Peyer's patch (tissue), 4 donors: ENCODE data around the gene WDR43. TPM values are rescaled to one million over a fixed set of nuclear protein-coding genes. Genes with fewer than 3 reads are reported as not detected.
A peak's percentile ranks its signal among the peaks of the same experiment; 100 is the strongest.

Source experiments
- DNase-seq, 3 donors: peaks; one replicate each; pipeline ENCODE4 v3.0.0-alpha.2; 2017 to 2019
- H3K27ac ChIP-seq, 4 donors: fragments of 200-600 bp; sonication (generic); one replicate each; pipeline ENCODE4 v1.5.1; 2016 to 2019
- H3K27me3 ChIP-seq, 2 donors: fragments of 200-600 bp; sonication (generic); one replicate each; pipeline ENCODE4 v1.5.1; 2019
- H3K36me3 ChIP-seq, 3 donors: fragments of 200-600 bp; sonication (generic); one replicate each; pipeline ENCODE4 v1.5.1; 2016 to 2019
- H3K4me1 ChIP-seq, 4 donors: fragments of 200-600 bp; sonication (generic); one replicate each; pipeline ENCODE4 v1.5.1; 2016 to 2019
- H3K4me3 ChIP-seq, 4 donors: fragments of 200-600 bp; sonication (generic); 1 replicate in 3 of 4; 2 replicates in 1 of 4; pipeline ENCODE4 v1.5.1; 2016 to 2019; ENCODE audit warnings: mild to moderate bottlenecking in 1 of 4
- H3K9me3 ChIP-seq, 4 donors: fragments of 200-600 bp; sonication (generic); one replicate each; pipeline ENCODE4 v1.5.1; 2016 to 2019; ENCODE audit warnings: mild to moderate bottlenecking in 1 of 4
- CTCF ChIP-seq, 6 experiments: fragments of 450-650 bp in 4 of 6; fragments of 200-600 bp in 2 of 6; sonication (generic) in 1 of 6; IDR thresholded peaks; one replicate each; pipeline ENCODE4 v1.5.1; 2017 to 2019; ENCODE audit warnings: antibody characterized with exemption in 6 of 6, mild to moderate bottlenecking in 3 of 6, moderate library complexity in 1 of 6
- POLR2A ChIP-seq, 2 donors: fragments of 450-650 bp; IDR thresholded peaks; one replicate each; pipeline ENCODE4 v1.5.1; 2017; ENCODE audit warnings: antibody characterized with exemption in 2 of 2, mild to moderate bottlenecking in 2 of 2, moderate library complexity in 2 of 2
- total RNA-seq, 4 donors: library from RNA; depleted of rRNA; stranded (reverse); fragments of >200 nt; gene quantifications; one replicate each; pipeline ENCODE4 v1.1.0, GENCODE V29; 2016

The WDR43 gene
- total RNA-seq, 4 donors from 2014 or later, result 17.4 to 98.2 (median 24.4) TPM

DNA sequence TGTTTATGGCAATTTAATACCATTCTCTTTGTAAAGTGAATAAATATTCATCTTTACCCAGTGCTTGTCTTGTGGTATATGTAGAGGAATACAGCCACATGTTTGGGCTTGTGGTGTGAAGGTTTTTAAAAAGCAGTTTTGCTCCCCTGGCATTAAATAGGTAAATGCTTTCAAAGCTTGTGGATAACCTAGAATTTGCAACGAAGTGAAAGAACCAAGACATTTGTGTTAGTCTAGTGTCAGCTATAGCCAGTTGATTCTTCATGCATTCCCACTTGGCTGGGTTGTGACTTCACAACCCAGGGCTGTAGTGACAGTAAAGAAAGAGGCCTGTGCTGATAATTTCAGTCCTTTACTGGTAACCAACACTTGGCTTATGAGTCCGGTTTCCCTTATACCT, 53.7 kb downstream of the WDR43 start:
- TF ChIP-seq POLR2A (IDR thresholded peaks at IDR 0.05) (no peak), CTCF (IDR thresholded peaks at IDR 0.05) (no peak)
- H3K36me3 ChIP-seq, result peaks cover 0 to 58% (median 0%) of the 10 kb centered on the region in 3 donors

GRCh38 chr2:28949190-28949589, 54.7 kb downstream of the WDR43 start:
- DNase-seq, result no peak
- no peak overlapping the region for H3K4me3 ChIP-seq
- H3K27me3 ChIP-seq, result no peaks in the 10 kb centered on the region
- no peaks in the 10 kb centered on the region for H3K4me1 ChIP-seq
- H3K9me3 ChIP-seq, result no peaks in the 10 kb centered on the region
- no peak overlapping the region for H3K27ac ChIP-seq
- TF ChIP-seq POLR2A (IDR thresholded peaks at IDR 0.05) (no peak), CTCF (IDR thresholded peaks at IDR 0.05) (no peak)
- peaks cover 0 to 49% (median 0%) of the 10 kb centered on the region in 3 donors for H3K36me3 ChIP-seq

More for the DNA sequence above, 53.7 kb downstream of the WDR43 start:
- Histone ChIP-seq H3K27me3 (no peaks in the 10 kb centered on the region), H3K4me1 (no peaks in the 10 kb centered on the region), H3K4me3 (no peak overlapping the region), H3K27ac (no peak overlapping the region), H3K9me3 (no peaks in the 10 kb centered on the region)
- no peak for DNase-seq

DNA sequence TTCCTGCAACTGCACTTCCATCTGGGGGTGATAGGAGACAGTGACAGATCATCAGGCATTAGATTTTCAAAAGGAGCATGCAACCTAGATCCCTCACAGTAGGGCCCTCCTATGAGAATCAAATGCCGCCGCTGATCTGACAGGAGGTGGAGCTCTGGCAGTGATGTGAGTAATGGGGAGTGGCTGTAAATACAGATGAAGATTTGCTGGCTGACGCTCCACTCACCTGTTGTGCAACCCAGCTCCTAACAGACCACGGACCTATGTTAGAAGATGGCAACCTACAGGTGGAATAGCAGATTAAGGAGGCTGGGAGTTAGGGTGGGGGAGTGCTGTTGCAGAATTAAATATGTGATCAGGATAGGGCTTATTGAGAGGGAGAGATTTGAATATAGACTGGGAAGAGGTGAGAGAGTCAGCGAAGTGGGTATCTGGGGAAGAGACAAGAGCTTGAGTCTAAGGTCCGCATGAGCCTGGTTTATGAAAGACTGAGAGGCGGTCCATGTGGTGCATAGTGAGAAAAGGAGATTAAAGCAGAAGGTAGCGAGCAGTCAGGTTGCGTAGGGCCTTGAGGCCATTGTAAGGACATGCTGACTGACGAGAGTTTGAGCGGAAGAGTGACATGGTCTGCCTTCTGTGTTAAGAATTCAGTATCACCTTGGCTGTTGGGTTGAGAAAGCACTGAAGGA, 55.3 kb downstream of the WDR43 start:
- TF ChIP-seq CTCF (IDR thresholded peaks at IDR 0.05) (no peak), POLR2A (IDR thresholded peaks at IDR 0.05) (no peak)
- Histone ChIP-seq H3K27ac (no peak overlapping the region), H3K4me3 (no peak overlapping the region), H3K4me1 (no peaks in the 10 kb centered on the region), H3K27me3 (no peaks in the 10 kb centered on the region), H3K36me3 (peaks cover 0 to 45% (median 0%) of the 10 kb centered on the region in 3 donors), H3K9me3 (no peaks in the 10 kb centered on the region)
- no peak for DNase-seq

DNA sequence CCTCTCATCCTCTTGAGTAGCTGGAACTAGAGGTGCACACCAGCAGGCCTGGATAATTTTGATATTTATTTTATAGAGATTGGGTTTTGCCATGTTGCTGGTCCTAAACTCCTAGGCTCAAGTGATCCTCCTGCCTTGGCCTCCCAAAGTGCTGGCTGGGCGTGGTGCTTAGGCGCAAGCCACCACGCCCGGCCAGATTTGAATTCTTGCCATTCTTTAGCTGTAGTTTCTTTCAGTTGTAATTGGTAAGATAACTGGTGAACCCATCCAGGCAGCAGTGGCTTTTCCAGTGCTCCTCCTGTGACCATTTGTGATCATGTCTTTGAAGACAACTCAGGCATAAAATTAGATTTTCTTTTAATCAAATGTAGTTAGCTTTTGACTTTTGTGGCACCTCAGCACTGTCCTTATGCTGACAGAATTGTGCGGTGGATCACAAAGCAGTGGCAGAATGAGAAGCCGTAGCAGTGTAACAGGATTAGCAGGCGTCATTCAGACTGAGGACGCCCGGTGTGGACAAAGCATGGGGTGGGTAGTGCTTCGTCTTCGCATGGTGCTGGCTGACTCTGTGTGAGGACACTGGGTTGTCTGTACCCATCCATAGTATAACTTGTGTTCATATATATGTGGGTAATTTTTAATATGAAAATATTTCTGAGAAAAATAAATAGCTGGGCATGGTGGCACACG, 56.6 kb downstream of the WDR43 start:
- no peak for DNase-seq
- Histone ChIP-seq H3K4me1 (no peaks in the 10 kb centered on the region), H3K36me3 (peaks cover 0 to 31% (median 0%) of the 10 kb centered on the region in 3 donors), H3K27ac (peak overlapping the region in 3 of 4 donors; percentile 8 to 70 (median 48)), H3K27me3 (no peaks in the 10 kb centered on the region), H3K4me3 (no peak overlapping the region), H3K9me3 (no peaks in the 10 kb centered on the region)
- TF ChIP-seq POLR2A (IDR thresholded peaks at IDR 0.05) (no peak), CTCF (IDR thresholded peaks at IDR 0.05) (no peak)

DNA sequence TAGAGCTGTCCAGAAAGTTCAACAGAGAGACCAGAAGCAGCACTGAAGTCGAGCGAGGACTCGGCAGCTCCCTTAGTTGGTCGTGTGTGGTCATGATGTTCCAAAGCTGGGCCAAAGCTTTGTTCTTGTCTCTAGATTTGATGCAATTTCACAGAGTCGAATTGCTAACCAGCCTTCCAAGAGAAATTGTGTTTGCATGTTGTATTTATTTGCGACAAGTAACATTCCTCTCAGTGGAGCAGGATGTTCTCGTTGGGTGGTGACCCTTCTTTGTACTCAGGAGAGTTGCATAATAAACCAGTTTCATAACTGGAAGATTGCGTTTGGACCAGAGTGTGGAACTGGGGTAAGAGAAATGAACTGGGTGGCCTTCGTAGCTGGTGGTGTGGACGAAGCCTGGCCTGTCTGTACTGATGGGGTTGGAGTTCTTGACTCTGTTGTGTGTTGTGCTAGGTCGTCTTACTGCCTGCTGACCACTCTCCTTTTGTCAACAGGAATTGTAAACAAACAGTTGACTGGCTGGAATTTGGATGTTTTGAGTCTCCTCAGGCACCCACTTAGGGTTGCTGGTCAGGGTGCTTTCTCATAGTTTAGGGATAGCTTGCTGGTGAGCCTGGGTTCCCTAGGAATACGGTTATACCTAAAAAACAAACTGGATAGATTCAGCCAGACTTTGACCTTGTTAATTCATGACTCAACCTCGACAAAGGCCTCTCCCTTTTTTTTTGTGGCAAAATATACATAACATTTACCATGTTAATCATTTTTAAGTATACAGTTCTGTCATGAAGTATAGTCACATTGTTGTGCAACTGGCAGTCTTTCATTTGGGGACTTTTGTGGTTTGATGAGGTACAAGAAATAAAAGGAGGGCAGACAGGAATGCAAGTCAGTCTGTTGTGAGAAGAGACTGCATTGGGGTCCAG, 57.7 kb downstream of the WDR43 start:
- TF ChIP-seq CTCF (IDR thresholded peaks at IDR 0.05), result no peak
- TF ChIP-seq POLR2A (IDR thresholded peaks at IDR 0.05), result no peak
- H3K27me3 ChIP-seq, result no peaks in the 10 kb centered on the region
- H3K9me3 ChIP-seq, result no peaks in the 10 kb centered on the region
- H3K4me1 ChIP-seq, result no peaks in the 10 kb centered on the region
- peak overlapping the region in 3 of 4 donors; percentile 48 to 70 (median 48) for H3K27ac ChIP-seq
- H3K4me3 ChIP-seq, result no peak overlapping the region
- peaks cover 0 to 20% (median 0%) of the 10 kb centered on the region in 3 donors for H3K36me3 ChIP-seq
- no peak for DNase-seq
